ENCODE results near the gene CAMLG. TPM values are rescaled to one million over a fixed set of nuclear protein-coding genes. Genes with fewer than 3 reads are reported as not detected.
A peak's percentile ranks its signal among the peaks of the same experiment; 100 is the strongest.

CAMLG gene
- total and polyA plus RNA-seq, 2 of the 13 experiments (the other 11 are each of a cell fraction or from before 2014, with no cell fraction given), result 14.2 to 19.8 TPM

DNA sequence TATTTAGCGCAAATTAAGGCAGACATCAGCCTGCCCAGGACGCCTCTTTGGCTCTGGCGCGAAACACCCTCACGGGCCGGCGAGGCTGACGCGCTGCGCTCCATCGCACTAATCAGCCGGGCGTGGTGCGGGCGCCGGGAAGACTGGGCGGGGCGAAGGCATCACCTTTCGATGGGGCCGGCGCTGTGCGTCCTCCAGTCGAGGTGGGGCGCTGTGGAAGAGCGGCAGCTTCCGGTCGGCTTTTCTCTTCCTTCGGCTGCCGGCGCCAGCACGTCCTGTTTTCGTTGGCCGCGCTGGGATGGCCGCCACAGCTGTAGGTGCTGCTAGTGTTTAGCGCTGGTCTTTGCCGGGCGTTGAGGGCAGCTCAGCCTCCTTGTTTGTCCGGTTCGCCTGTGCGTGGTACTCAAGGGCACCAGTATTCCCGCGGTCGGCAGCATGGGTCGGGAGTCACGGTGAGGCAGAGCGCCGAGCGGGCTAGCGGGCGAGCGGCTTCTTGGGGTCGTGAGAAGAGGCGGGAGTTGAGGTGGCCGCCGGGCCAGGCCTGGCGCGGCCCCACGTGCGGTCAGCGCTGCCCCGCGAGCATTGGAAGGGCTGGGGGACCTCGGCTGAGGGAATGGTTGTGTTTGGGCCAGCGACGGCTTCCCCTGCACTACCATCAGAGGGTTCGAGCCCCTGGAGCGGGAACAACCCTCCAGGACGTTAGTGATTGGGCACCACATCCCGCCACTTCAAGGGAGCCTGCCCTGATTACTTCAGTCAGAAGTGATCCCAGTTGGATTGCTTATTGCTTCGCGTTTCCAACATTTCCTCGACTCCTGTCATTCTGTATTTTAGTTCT, 20.4 kb downstream of the CAMLG start, which contains the start of gene DDX46 (continued):
- TF ChIP-seq RXRA (CRISPR knock-in tag; IDR thresholded peaks at IDR 0.05), result peak; percentile 76; the same call in 1 of the 2 replicates
- peak; percentile 81 for TF ChIP-seq XRCC5 (optimal IDR thresholded peaks at IDR 0.05; ENCODE audit: low read length)
- peak; percentile 82 for TF ChIP-seq ZNF768 (CRISPR knock-in tag; IDR thresholded peaks at IDR 0.05)
- TF ChIP-seq ZNF558 (CRISPR knock-in tag; IDR thresholded peaks at IDR 0.05; ENCODE audit: borderline replicate concordance), result peak; percentile 78; the same call in 1 of the 2 replicates
- TF ChIP-seq, protein P1, sequence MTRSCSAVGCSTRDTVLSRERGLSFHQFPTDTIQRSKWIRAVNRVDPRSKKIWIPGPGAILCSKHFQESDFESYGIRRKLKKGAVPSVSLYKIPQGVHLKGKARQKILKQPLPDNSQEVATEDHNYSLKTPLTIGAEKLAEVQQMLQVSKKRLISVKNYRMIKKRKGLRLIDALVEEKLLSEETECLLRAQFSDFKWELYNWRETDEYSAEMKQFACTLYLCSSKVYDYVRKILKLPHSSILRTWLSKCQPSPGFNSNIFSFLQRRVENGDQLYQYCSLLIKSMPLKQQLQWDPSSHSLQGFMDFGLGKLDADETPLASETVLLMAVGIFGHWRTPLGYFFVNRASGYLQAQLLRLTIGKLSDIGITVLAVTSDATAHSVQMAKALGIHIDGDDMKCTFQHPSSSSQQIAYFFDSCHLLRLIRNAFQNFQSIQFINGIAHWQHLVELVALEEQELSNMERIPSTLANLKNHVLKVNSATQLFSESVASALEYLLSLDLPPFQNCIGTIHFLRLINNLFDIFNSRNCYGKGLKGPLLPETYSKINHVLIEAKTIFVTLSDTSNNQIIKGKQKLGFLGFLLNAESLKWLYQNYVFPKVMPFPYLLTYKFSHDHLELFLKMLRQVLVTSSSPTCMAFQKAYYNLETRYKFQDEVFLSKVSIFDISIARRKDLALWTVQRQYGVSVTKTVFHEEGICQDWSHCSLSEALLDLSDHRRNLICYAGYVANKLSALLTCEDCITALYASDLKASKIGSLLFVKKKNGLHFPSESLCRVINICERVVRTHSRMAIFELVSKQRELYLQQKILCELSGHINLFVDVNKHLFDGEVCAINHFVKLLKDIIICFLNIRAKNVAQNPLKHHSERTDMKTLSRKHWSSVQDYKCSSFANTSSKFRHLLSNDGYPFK (CRISPR knock-in tag; IDR thresholded peaks at IDR 0.05; ENCODE audit: borderline replicate concordance), result peak; percentile 92
- TF ChIP-seq SMARCE1 (IDR thresholded peaks at IDR 0.05; ENCODE audit: borderline replicate concordance), result no peak
- TF ChIP-seq GZF1 (CRISPR knock-in tag; IDR thresholded peaks at IDR 0.05), result peak; percentile 90
- TF ChIP-seq, protein P2, sequence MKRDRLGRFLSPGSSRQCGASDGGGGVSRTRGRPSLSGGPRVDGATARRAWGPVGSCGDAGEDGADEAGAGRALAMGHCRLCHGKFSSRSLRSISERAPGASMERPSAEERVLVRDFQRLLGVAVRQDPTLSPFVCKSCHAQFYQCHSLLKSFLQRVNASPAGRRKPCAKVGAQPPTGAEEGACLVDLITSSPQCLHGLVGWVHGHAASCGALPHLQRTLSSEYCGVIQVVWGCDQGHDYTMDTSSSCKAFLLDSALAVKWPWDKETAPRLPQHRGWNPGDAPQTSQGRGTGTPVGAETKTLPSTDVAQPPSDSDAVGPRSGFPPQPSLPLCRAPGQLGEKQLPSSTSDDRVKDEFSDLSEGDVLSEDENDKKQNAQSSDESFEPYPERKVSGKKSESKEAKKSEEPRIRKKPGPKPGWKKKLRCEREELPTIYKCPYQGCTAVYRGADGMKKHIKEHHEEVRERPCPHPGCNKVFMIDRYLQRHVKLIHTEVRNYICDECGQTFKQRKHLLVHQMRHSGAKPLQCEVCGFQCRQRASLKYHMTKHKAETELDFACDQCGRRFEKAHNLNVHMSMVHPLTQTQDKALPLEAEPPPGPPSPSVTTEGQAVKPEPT (CRISPR knock-in tag; IDR thresholded peaks at IDR 0.05; ENCODE audit: low read depth), result peak; percentile 47; the same call in 1 of the 2 replicates
- TF ChIP-seq ZKSCAN8 (CRISPR knock-in tag; IDR thresholded peaks at IDR 0.05; ENCODE audit: borderline replicate concordance), result 0 out of 2 replicates have a peak, but pooled peaks have one; percentile 53
- peak; percentile 97; the same call in 1 of the 2 replicates for TF ChIP-seq TSC22D2 (CRISPR knock-in tag; IDR thresholded peaks at IDR 0.05; ENCODE audit: borderline replicate concordance)
- TF ChIP-seq ZSCAN21 (CRISPR knock-in tag; IDR thresholded peaks at IDR 0.05; ENCODE audit: borderline replicate concordance), result peak; percentile 91
- peak; percentile 92 for TF ChIP-seq ZNF335 (CRISPR knock-in tag; IDR thresholded peaks at IDR 0.05)
- peak; percentile 90 for TF ChIP-seq KDM5B (CRISPR knock-in tag; IDR thresholded peaks at IDR 0.05; ENCODE audit: borderline replicate concordance)
- peak; percentile 71; the same call in 1 of the 2 replicates for TF ChIP-seq ZFP90 (CRISPR knock-in tag; IDR thresholded peaks at IDR 0.05; ENCODE audit: borderline replicate concordance)
- peak; percentile 93 for TF ChIP-seq ZNF451 (CRISPR knock-in tag; IDR thresholded peaks at IDR 0.05)
- TF ChIP-seq HNRNPLL (IDR thresholded peaks at IDR 0.05; ENCODE audit: low read depth, low read length, poor library complexity, severe bottlenecking), result peak; percentile 76
- TF ChIP-seq, protein P3, sequence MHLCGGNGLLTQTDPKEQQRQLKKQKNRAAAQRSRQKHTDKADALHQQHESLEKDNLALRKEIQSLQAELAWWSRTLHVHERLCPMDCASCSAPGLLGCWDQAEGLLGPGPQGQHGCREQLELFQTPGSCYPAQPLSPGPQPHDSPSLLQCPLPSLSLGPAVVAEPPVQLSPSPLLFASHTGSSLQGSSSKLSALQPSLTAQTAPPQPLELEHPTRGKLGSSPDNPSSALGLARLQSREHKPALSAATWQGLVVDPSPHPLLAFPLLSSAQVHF (CRISPR knock-in tag; IDR thresholded peaks at IDR 0.05), result peak; percentile 93
- TF ChIP-seq SMAD3 (CRISPR knock-in tag; IDR thresholded peaks at IDR 0.05), result peak; percentile 88
- peak; percentile 85 for TF ChIP-seq ZNF724P (CRISPR knock-in tag; IDR thresholded peaks at IDR 0.05; ENCODE audit: borderline replicate concordance)
